Measurements from ENCODE around the gene PLEKHA7. TPM values are rescaled to one million over a fixed set of nuclear protein-coding genes. Genes with fewer than 3 reads are reported as not detected.

Gene PLEKHA7
- total RNA-seq, 1 donor from 2014 or later = 0.92 TPM

GRCh38 chr11:16896729-16897469, 117.3 kb downstream of the PLEKHA7 start:
- peaks cover 2% of the 10 kb centered on the region for H3K9me3 Mint-ChIP-seq (ENCODE audit: low read depth)
- H3K4me1 Mint-ChIP-seq (ENCODE audit: low read depth) = peaks cover 5% of the 10 kb centered on the region
- no peak overlapping the region for H3K27ac Mint-ChIP-seq (ENCODE audit: unreplicated experiment)
- no peaks in the 10 kb centered on the region for H3K36me3 Mint-ChIP-seq (ENCODE audit: low read depth)
- peaks cover 12% of the 10 kb centered on the region for H3K27me3 Mint-ChIP-seq (ENCODE audit: low read depth)
- DNase-seq (ENCODE audit: low spot score) = no peak
- TF ChIP-seq CTCF (IDR thresholded peaks at IDR 0.05) = no peak
- no peak overlapping the region for H3K4me3 Mint-ChIP-seq (ENCODE audit: unreplicated experiment)

GRCh38 chr11:16895306-16895705, 118.9 kb downstream of the PLEKHA7 start:
- DNase-seq (ENCODE audit: low spot score) = no peak
- Mint-ChIP-seq H3K27ac (ENCODE audit: unreplicated experiment) (no peak overlapping the region), H3K27me3 (ENCODE audit: low read depth) (peaks cover 12% of the 10 kb centered on the region), H3K9me3 (ENCODE audit: low read depth) (peaks cover under 1% of the 10 kb centered on the region), H3K36me3 (ENCODE audit: low read depth) (no peaks in the 10 kb centered on the region), H3K4me3 (ENCODE audit: unreplicated experiment) (no peak overlapping the region), H3K4me1 (ENCODE audit: low read depth) (peaks cover 13% of the 10 kb centered on the region)
- no peak for TF ChIP-seq CTCF (IDR thresholded peaks at IDR 0.05)

- Mint-ChIP-seq H3K4me1 (ENCODE audit: low read depth) (peaks cover 13% of the 10 kb centered on the region), H3K27me3 (ENCODE audit: low read depth) (peaks cover 12% of the 10 kb centered on the region), H3K36me3 (ENCODE audit: low read depth) (peaks cover 1% of the 10 kb centered on the region), H3K9me3 (ENCODE audit: low read depth) (peaks cover 9% of the 10 kb centered on the region), H3K27ac (ENCODE audit: unreplicated experiment) (no peak overlapping the region), H3K4me3 (ENCODE audit: unreplicated experiment) (no peak overlapping the region)
- DNase-seq (ENCODE audit: low spot score) = no peak
- TF ChIP-seq CTCF (IDR thresholded peaks at IDR 0.05) = no peak
These were observed 120.7 kb downstream of the PLEKHA7 start for GRCh38 chr11:16893456-16894066.

- Mint-ChIP-seq H3K4me3 (ENCODE audit: unreplicated experiment) (no peak overlapping the region), H3K9me3 (ENCODE audit: low read depth) (peaks cover 9% of the 10 kb centered on the region), H3K27ac (ENCODE audit: unreplicated experiment) (no peak overlapping the region), H3K4me1 (ENCODE audit: low read depth) (peaks cover 13% of the 10 kb centered on the region), H3K27me3 (ENCODE audit: low read depth) (peaks cover 12% of the 10 kb centered on the region), H3K36me3 (ENCODE audit: low read depth) (peaks cover 1% of the 10 kb centered on the region)
- no peak for TF ChIP-seq CTCF (IDR thresholded peaks at IDR 0.05)
- no peak for DNase-seq (ENCODE audit: low spot score)
These were observed 122.2 kb downstream of the PLEKHA7 start for GRCh38 chr11:16891964-16892363.

- Mint-ChIP-seq H3K27me3 (ENCODE audit: low read depth) (peaks cover 5% of the 10 kb centered on the region), H3K27ac (ENCODE audit: unreplicated experiment) (no peak overlapping the region), H3K4me3 (ENCODE audit: unreplicated experiment) (no peak overlapping the region), H3K9me3 (ENCODE audit: low read depth) (peaks cover 9% of the 10 kb centered on the region), H3K36me3 (ENCODE audit: low read depth) (peaks cover 1% of the 10 kb centered on the region), H3K4me1 (ENCODE audit: low read depth) (peaks cover 13% of the 10 kb centered on the region)
- TF ChIP-seq CTCF (IDR thresholded peaks at IDR 0.05) = no peak
- no peak for DNase-seq (ENCODE audit: low spot score)
These were observed 123.0 kb downstream of the PLEKHA7 start for GRCh38 chr11:16891165-16891564.

Measured in chondrocyte (in vitro differentiated cells).